ENCODE results near the gene DPT.

DNA sequence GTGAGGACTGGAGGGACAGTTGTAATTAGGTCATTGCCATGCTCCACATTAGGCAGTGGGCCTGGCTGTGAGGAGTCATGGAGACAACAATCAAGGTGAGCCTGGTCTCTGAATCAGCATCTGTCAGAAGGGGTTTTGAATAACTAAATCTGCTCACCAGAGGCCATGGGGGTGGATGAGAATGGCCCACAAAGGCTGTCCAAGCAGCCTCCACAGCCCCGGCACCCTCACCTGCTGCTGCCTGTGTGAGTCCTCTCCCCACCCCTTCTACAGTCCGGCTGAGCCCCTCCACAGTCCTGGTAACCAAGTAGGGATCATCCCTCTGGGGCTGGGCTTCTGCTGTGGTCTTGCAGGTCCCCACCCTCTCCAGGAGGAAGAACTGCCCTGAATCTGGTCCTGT lies 2.3 kb downstream of the DPT start:
- TF ChIP-seq CTCF (IDR thresholded peaks at IDR 0.05) (no peak), POLR2A (IDR thresholded peaks at IDR 0.05) (no peak)

Measured in testis (tissue), 2 donors.